Common myeloid progenitor, CD34-positive (primary cell): ENCODE results near the gene TAS2R1.
"Not testable (repeated sequence)": the region's sequence is repeated elsewhere in the genome, so short reads cannot be mapped to it uniquely, and the experiment has no call there.

ENCODE experiments used
- CTCF ChIA-PET: fragments of 350-600 bp; sonication (Branson Sonifier 250); formaldehyde crosslinking; loops from one replicate; lab custom pipeline; 2021; ENCODE audit warnings: antibody characterized with exemption; lab: Charles Lee
- POLR2A ChIA-PET: fragments of 350-600 bp; sonication (Branson Sonifier 250); formaldehyde crosslinking; loops from one replicate; lab custom pipeline; 2021; ENCODE audit warnings: antibody characterized with exemption; lab: Charles Lee
- DNase-seq, 3 donors: peaks; one replicate each; pipeline versions ENCODE4 v3.0.0 to v3.0.0-alpha.2; 2013
- H3K27ac ChIP-seq, 2 experiments: 1 replicate in 1 of 2; 2 replicates in 1 of 2; pipeline ENCODE4 v1.7.0; 2013; ENCODE audit warnings: inconsistent platforms in 2 of 2, low read length in 2 of 2, mild to moderate bottlenecking in 2 of 2, low read depth in 1 of 2, moderate library complexity in 1 of 2; ENCODE audit not compliant: severe bottlenecking in 2 of 2, insufficient read depth in 1 of 2, poor library complexity in 1 of 2
- H3K27me3 ChIP-seq, 5 experiments: replicated peaks in 2 of 5; 1 replicate in 3 of 5; 2 replicates in 2 of 5; pipeline versions ENCODE4 v1.6.1 to v1.7.0; 2013; ENCODE audit warnings: low read length in 4 of 5, mild to moderate bottlenecking in 2 of 5, moderate library complexity in 2 of 5, inconsistent platforms in 1 of 5; ENCODE audit not compliant: insufficient read depth in 5 of 5, control insufficient read depth in 4 of 5
- H3K36me3 ChIP-seq, 4 experiments: 1 replicate in 2 of 4; 2 replicates in 2 of 4; pipeline versions ENCODE4 v1.6.1 to v1.7.0; 2013; ENCODE audit warnings: low read length in 3 of 4, control low read depth in 1 of 4, mild to moderate bottlenecking in 1 of 4; ENCODE audit not compliant: control insufficient read depth in 4 of 4, insufficient read depth in 4 of 4
- H3K4me1 ChIP-seq, 4 experiments: 1 replicate in 3 of 4; 2 replicates in 1 of 4; pipeline versions ENCODE4 v1.6.1 to v1.7.1; 2013; ENCODE audit warnings: low read length in 3 of 4, mild to moderate bottlenecking in 3 of 4, control low read depth in 1 of 4, inconsistent platforms in 1 of 4, moderate library complexity in 1 of 4; ENCODE audit not compliant: control insufficient read depth in 4 of 4, insufficient read depth in 4 of 4; ENCODE audit errors: control extremely low read depth in 1 of 4
- H3K4me3 ChIP-seq, 7 experiments: 1 replicate in 4 of 7; 2 replicates in 3 of 7; pipeline versions ENCODE4 v1.5.1 to v1.7.0; 2013; ENCODE audit warnings: mild to moderate bottlenecking in 7 of 7, low read length in 6 of 7, moderate library complexity in 6 of 7, inconsistent platforms in 2 of 7, low read depth in 2 of 7, control low read depth in 1 of 7; ENCODE audit not compliant: insufficient read depth in 4 of 7, control insufficient read depth in 1 of 7; ENCODE audit errors: extremely low read depth in 1 of 7
- H3K9me3 ChIP-seq, 5 experiments: 1 replicate in 4 of 5; 2 replicates in 1 of 5; pipeline versions ENCODE4 v1.6.1 to v1.7.1; 2013; ENCODE audit warnings: low read length in 4 of 5, mild to moderate bottlenecking in 2 of 5, inconsistent platforms in 1 of 5, low read depth in 1 of 5, moderate library complexity in 1 of 5; ENCODE audit not compliant: control insufficient read depth in 4 of 5, insufficient read depth in 2 of 5; ENCODE audit errors: control extremely low read depth in 1 of 5
- WGBS: methylation state at CpG from one replicate; pipeline ENCODE4 v1.1.5; 2013; ENCODE audit not compliant: insufficient coverage; 5-methylcytosine and 5-hydroxymethylcytosine counted together

TAS2R1 gene

DNA sequence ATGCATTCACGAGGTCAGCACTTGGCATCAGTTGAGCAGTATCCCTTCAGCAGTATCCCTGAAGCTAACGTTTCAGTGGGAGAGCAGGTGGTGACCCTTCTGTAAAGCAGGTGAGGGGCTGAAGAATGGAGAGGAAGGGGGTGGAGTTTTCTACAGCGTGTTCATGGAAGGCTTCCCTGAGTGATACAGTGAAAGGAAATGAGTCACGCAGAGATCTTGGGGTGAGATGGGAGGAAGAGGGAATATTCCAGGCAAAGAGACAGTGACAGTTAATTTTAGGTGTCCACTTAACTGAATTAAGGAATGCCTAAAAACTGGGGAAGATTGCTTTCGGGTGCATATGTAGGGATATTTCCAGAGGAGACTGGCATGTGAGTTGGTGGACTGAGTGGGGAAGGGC lies 25.7 kb downstream of the TAS2R1 start:
- POLR2A ChIA-PET, result no interaction called here
- CTCF ChIA-PET, result no interaction called here
- 75% methylated on average over 5 of the region's 5 CpGs for WGBS
- no peaks in the 10 kb centered on the region for H3K27me3 ChIP-seq
- H3K4me1 ChIP-seq, result no peaks in the 10 kb centered on the region
- DNase-seq, result no peak
- no peak overlapping the region for H3K4me3 ChIP-seq
- no peaks in the 10 kb centered on the region for H3K36me3 ChIP-seq
- H3K9me3 ChIP-seq, result no peaks in the 10 kb centered on the region
- H3K27ac ChIP-seq, result no peak overlapping the region

DNA sequence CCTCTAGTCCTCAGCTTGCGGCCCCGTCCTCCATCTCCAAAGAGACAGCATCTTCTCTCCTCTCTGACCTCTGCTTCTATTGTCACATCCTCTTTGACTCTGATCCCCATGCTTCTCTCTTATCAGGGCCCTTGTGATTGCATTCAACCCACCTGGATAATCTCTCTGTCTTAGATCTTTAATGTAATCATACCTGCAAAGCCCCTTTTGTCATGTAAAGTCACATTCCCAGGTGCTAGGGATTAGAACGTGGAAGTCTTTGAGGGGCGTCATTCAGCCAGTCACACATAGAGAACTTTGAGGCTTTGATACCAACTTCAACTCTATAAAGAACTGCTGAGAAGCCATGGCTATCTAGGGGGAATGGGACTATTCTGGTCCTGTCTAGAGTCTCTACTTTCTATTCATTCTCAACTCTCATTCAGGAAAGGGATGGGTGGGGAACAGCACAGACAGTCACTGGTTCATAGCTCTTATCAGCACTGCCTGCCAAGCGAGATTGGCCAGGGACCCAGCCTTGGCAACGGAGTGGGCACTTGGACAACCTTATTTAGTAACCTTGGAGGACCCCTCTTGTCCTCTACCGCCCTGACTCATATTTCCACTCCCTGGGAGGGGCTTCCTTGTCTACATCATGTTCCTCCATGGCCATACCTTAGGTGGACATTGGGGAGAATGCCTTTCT lies 29.0 kb downstream of the TAS2R1 start:
- Histone ChIP-seq H3K27ac (no peak overlapping the region), H3K9me3 (no peaks in the 10 kb centered on the region), H3K27me3 (peaks cover 0 to 7% (median 0%) of the 10 kb centered on the region in 5 experiments), H3K4me1 (peaks cover 0 to 7% (median 0%) of the 10 kb centered on the region in 4 experiments), H3K4me3 (no peak overlapping the region), H3K36me3 (no peaks in the 10 kb centered on the region)
- ChIA-PET POLR2A (no interaction called here), CTCF (no interaction called here)
- no peak for DNase-seq
- WGBS, result 86% methylated on average over 4 of the region's 7 CpGs

- WGBS, result 54% methylated on average over 3 of the region's 3 CpGs
- H3K27me3 ChIP-seq, result peaks cover 0 to 9% (median 0%) of the 10 kb centered on the region in 5 experiments
- peaks cover 0 to 7% (median 0%) of the 10 kb centered on the region in 4 experiments for H3K4me1 ChIP-seq
- DNase-seq, result no peak
- H3K27ac ChIP-seq, result no peak overlapping the region
- ChIA-PET POLR2A (no interaction called here), CTCF (no interaction called here)
- H3K9me3 ChIP-seq, result no peaks in the 10 kb centered on the region
- H3K36me3 ChIP-seq, result no peaks in the 10 kb centered on the region
- H3K4me3 ChIP-seq, result no peak overlapping the region
Measured at GRCh38 chr5:9599391-9599790, 30.8 kb downstream of the TAS2R1 start.

DNA sequence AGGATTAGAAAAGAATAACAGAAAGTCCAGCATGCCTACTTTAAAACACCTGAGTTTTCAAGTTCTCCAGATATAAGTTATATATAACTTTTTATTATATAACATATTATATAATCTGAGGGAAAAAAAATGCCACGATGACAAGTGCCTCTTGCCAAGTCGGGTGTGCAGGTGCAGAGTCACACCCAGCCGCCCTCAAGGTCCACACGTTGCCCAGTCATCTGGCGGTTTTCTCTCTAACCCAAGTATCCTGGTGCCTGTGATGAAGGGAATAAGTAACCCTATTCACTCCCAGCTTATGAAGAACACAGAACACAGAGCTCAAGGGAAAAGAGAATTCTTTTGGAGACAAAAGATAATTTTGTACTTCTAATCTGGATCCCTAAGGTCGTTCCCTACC lies 31.8 kb downstream of the TAS2R1 start:
- CTCF ChIA-PET, H3K9me3 ChIP-seq, POLR2A ChIA-PET, H3K4me1 ChIP-seq, H3K36me3 ChIP-seq, H3K27ac ChIP-seq, H3K27me3 ChIP-seq, H3K4me3 ChIP-seq, DNase-seq: not testable (repeated sequence)
- 100% methylated on average over 1 of the region's 6 CpGs for WGBS

DNA sequence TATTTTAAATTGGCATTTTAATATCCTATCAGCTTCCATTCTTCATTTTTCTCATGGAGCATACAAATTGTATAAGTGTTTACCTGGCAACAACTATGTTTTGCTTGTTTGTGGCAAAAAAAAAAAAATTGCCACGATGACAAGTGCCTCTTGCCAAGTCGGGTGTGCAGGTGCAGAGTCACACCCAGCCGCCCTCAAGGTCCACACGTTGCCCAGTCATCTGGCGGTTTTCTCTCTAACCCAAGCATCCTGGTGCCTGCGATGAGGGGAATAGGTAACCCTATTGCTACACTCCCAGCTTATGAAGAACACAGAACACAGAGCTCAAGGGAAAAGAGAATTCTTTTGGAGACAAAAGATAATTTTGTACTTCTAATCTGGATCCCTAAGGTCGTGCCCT lies 32.8 kb downstream of the TAS2R1 start:
- POLR2A ChIA-PET, H3K27me3 ChIP-seq, H3K4me3 ChIP-seq, DNase-seq, CTCF ChIA-PET, H3K4me1 ChIP-seq, H3K9me3 ChIP-seq, H3K27ac ChIP-seq, H3K36me3 ChIP-seq: not testable (repeated sequence)
- 96% methylated on average over 4 of the region's 7 CpGs for WGBS

GRCh38 chr5:9596824-9597223 lies 33.3 kb downstream of the TAS2R1 start:
- ChIA-PET POLR2A (no interaction called here), CTCF (no interaction called here)
- Histone ChIP-seq H3K27me3 (peaks cover 0 to 9% (median 0%) of the 10 kb centered on the region in 5 experiments), H3K36me3 (no peaks in the 10 kb centered on the region), H3K9me3 (no peaks in the 10 kb centered on the region), H3K4me1 (peaks cover 0 to 7% (median 0%) of the 10 kb centered on the region in 4 experiments), H3K27ac (no peak overlapping the region), H3K4me3 (no peak overlapping the region)
- no peak for DNase-seq
- WGBS, result 15% methylated on average over 4 of the region's 4 CpGs

GRCh38 chr5:9596171-9596780 lies 33.9 kb downstream of the TAS2R1 start:
- peak overlapping the region in 1 of 7 experiments; percentile 48 for H3K4me3 ChIP-seq
- peaks cover 0 to 9% (median 0%) of the 10 kb centered on the region in 5 experiments for H3K27me3 ChIP-seq
- WGBS, result 32% methylated on average over 4 of the region's 6 CpGs
- POLR2A ChIA-PET, result no interaction called here
- H3K9me3 ChIP-seq, result no peaks in the 10 kb centered on the region
- no peaks in the 10 kb centered on the region for H3K36me3 ChIP-seq
- CTCF ChIA-PET, result no interaction called here
- no peak overlapping the region for H3K27ac ChIP-seq
- peaks cover 0 to 7% (median 0%) of the 10 kb centered on the region in 4 experiments for H3K4me1 ChIP-seq
- no peak for DNase-seq
